GM12892 (cell line): ENCODE measurements around the gene ZRANB2.

Experiments used
- DNase-seq: peaks from one replicate; pipeline ENCODE4 v3.0.0; 2011; ENCODE audit not compliant: insufficient read length
- FAIRE-seq: peaks from 2 replicates; lab custom pipeline; 2011; peaks lifted over from hg19 to GRCh38; lab: Jason Lieb, UNC
- POLR2A ChIP-seq: IDR thresholded peaks from 2 replicates; pipeline ENCODE4 v1.6.1; 2011; ENCODE audit warnings: low read depth, low read length, control low read depth
- POLR2AphosphoS5 ChIP-seq: IDR thresholded peaks from 2 replicates; pipeline ENCODE4 v1.6.1; 2011; ENCODE audit warnings: low read depth, low read length, control low read depth
- TAF1 ChIP-seq: IDR thresholded peaks from 2 replicates; pipeline ENCODE4 v1.6.1; 2011; ENCODE audit warnings: low read depth, mild to moderate bottlenecking, control low read depth, low read length, borderline replicate concordance

ZRANB2 gene

DNA sequence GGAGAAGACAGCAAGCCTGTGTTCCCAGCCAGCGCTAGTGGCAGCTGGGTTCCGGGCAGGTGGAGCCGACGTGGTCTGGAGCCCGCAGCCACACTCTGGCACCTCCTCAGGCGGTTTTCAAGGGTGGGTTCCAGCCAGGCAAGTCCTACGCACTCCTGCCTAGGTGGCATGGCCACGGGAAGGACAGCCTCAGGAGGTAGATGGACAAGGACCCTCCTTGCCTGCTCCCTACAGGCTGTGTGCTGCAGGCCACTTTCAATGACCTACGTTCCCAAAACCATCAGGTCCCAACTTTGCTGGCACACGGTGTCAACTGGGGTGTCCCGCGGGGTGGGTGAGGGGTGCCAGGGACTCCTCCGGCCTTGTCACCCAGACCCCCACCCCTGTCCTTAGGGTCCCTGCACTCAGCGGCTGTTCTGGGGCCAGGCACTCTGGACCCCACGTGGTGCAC, 26.5 kb downstream of the ZRANB2 start:
- DNase-seq, result no peak
- TF ChIP-seq POLR2AphosphoS5 (no peak), POLR2A (peak; percentile 38; the same call in 1 of the 2 replicates)
- no peak for FAIRE-seq

DNA sequence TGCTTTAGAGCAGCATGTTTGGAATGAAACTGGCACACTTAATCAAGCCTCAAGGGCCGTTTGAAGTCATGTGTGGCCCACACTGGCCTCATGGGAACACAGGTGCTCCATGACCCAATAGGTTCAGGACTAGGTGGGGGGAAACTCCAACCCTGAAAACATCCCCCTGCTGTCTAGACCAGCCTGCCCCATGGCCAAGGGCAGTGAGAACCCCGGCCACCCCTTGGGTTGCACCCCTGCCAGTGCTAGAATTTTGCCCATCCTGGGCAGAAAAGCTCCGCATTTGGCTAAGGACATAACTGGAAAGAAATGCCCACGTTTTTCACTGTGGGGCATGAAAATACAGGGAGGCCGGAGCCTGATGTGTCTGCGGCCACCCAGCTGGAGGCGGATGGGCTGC, 27.1 kb downstream of the ZRANB2 start:
- TF ChIP-seq POLR2AphosphoS5, result no peak
- no peak for TF ChIP-seq POLR2A
- TF ChIP-seq TAF1, result no peak
- no peak for DNase-seq
- no peak for FAIRE-seq

- FAIRE-seq (no peak), DNase-seq (no peak)
- TF ChIP-seq POLR2AphosphoS5, result no peak
- no peak for TF ChIP-seq POLR2A
Measured at GRCh38 chr1:71053146-71053545, 27.7 kb downstream of the ZRANB2 start.

DNA sequence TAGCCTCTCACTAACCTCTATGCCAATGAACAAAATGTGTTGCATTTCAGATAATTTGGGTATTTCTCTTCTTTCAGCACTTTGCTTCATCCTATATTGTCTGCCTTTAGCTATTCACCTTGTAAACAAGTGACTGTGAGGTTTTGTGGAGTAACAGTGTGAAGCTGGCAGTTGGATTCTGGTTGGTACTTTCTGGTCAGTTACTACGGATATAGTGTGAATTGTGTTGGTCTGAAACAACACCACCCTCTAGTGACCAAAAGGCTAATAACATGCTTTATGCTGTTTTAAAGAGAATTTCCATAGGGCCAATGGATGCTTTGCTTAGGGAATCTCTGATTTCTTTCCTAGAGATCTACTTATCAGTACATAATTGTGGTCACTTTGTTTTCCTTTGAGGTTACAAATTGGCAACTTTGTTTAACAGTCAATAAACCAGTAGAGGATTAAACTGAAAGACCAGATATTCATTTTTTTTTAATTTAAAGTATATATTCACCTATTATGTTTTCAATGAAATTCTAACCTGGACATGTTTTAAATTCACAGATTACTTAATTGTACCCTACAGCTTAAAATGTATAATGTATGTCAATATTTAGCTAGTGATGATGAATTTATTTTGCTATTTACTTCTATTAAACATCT, 30.8 kb downstream of the ZRANB2 start:
- no peak for TF ChIP-seq POLR2AphosphoS5
- TF ChIP-seq POLR2A, result no peak
- TF ChIP-seq TAF1, result no peak
- FAIRE-seq, result peak; percentile 79
- DNase-seq, result no peak

DNA sequence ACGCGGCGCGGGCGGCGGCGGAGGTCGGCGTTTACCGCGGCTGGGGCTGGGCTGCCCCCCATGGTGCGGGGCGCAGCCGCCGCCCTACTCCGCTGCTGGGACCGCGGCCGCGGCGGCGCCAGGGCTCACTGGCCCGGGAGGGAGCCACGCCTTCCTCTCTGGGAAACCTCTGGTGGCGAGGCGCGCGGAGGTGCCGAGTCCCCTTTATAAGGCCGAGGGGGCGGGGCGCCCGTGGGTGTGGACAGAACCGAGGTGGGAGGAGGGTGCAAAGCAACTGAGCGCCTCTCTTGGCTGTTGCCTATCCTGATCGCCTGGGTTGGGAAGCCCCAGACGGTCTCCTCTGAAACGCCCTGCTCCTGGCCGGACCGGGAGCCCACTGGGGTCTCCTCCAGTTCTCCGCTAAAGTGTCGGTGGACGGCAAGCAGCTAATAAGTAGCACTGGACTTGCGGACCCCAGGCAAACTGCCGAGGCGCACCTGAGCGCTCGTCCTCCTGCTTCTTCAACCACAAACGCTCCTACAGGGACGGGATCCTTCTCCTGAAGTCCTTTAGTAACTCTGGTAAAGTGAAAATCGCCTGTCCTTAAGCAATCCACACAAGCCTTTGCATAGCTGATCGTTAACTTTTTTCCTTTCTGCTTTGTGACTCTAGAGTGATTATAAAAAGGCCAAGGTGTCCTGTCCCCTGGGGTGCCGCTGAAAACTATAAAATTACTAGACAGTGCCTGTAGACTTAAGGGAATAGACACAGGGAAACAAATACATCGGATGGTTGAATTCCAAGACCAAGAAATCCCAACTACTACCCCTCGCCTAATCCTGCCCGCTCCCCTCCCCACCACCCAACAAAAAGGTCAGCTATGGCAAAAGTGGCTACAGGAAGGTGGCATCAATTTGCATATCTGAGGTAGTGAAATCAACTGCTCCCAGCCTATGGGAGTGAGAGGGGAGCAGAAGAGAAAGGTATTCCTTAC, 32.9 kb downstream of the ZRANB2 start, which contains the start of gene PTGER3:
PTGER3 (minus strand) TSS at position 182 of the 973 bp plus-strand sequence. CDS start 239 bp downstream, outside the sequence.
- DNase-seq, result no peak
- no peak for FAIRE-seq

DNA sequence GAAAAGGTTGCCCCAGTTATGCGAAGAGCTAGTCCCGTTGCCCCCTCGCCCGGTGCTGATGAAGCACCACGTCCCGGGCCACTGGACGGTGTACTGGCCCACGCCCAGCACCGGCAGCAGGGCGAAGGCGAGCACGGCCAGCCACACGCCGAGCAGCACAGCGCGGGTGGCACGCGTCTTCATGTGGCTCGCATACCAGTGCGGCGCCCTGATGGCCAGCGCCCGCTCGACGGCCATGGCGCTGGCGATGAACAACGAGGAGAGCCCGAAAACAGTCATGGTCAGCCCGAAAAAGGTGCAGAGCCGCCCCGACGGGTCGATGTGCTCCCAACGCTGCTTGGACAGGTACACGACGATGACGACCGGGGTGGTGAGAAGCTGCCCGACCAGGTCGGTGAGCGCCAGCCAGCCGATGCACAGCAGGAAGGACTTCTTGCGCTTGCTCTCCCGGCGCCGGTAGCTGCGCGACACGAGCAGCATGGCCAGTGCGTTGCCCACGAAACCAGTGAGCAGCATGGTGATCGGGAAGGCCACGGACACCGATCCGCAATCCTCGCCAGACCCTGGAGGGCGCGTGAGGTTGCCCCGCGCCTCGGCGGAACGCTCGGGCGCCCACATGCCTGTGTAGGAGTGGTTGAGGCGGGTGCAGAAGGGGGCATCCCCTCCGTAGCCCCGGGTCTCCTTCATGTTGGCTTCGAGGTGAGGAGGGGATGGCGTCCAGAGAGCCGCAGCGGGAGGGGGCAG, 33.8 kb downstream of the ZRANB2 start:
- FAIRE-seq (no peak), DNase-seq (no peak)
- TF ChIP-seq POLR2AphosphoS5 (no peak), TAF1 (no peak), POLR2A (no peak)

More for the DNA sequence above, 32.9 kb downstream of the ZRANB2 start, which contains the start of gene PTGER3:
- TF ChIP-seq TAF1 (no peak), POLR2A (no peak), POLR2AphosphoS5 (no peak)

GRCh38 chr1:71045463-71046028, 35.3 kb downstream of the ZRANB2 start:
- FAIRE-seq (no peak), DNase-seq (no peak)
- TF ChIP-seq TAF1 (no peak), POLR2A (no peak), POLR2AphosphoS5 (no peak)

DNA sequence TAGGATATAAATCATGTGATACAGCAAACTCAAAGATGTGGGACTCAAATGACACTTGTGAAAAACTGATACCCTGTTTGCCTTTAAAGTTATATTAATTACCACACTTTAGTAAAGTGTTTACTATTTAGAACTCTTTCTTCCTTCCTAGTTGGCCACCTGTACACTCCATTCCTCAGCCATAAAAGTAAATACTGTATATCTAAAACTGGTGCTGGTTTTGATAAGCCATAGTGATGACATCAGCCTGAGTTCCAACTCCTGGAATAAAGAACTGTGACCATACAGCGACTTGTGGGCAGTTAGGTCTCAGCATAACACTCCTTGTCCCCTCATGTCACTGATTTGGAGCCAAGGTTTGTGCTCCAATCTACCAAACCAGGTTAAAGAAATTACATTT, 36.0 kb downstream of the ZRANB2 start:
- DNase-seq, result no peak
- no peak for FAIRE-seq
- no peak for TF ChIP-seq TAF1
- no peak for TF ChIP-seq POLR2A
- TF ChIP-seq POLR2AphosphoS5, result no peak

- TF ChIP-seq POLR2AphosphoS5 (no peak), TAF1 (no peak), POLR2A (no peak)
- no peak for DNase-seq
- no peak for FAIRE-seq
Measured at GRCh38 chr1:71043065-71043464, 37.8 kb downstream of the ZRANB2 start.

DNA sequence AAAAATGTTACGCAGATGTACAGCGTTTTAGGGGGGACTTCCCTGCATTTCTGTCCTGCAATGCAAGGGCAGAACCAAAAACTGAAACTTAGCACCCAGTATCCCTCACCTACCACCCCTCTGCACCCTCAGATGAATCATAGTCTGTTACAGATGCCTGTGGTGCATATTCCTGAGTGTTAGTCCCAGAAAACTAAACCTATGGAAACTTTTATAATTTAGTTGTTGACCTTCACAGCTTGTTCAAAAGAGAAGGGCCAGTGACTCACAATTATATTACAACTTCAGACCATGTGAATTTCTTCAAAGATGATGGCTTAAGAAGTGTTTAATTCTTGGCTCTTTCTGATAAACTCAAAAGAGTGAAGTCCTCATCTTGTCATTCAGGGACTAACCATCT, 39.0 kb downstream of the ZRANB2 start:
- FAIRE-seq, result no peak

More for the DNA sequence above, 39.0 kb downstream of the ZRANB2 start:
- no peak for DNase-seq
- no peak for TF ChIP-seq POLR2A
- TF ChIP-seq POLR2AphosphoS5, result no peak
- no peak for TF ChIP-seq TAF1
